ENCODE results near the gene AKAP9. TPM values are rescaled to one million over a fixed set of nuclear protein-coding genes. Genes with fewer than 3 reads are reported as not detected.

The AKAP9 gene
- total RNA-seq, 1 experiment from 2014 or later: 62.6 TPM

DNA sequence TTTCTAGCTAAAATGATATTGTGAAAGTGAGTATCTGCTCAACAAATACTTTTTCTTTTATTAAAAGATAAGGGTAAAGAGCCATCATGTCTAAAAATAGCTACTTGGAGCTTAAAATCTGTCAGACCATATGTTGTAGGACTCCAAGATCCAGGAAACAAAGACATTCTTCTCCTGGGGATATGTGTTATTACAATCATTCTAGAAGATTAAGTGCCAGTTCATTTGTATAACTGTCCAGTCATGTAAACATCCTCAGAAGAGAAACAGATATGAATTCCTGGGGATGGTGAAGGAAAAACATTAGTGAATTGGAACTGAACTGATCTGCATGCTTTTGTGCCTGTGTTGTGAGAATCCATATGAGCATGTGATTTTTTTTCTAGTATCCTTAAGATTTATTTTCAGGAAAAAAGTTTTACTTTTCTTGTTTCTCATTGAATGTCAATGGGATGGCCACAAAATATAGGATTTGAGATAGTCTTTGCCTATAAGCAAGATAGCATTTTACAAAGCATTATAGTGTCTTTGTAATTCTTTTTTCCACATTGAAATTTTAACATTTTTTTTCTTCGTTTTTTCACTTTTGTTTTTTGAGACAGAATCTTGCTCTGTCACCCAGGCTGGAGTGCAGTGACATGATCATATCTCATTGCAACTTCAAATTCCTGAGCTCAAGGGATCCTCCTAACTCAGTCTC is 45.7 kb upstream of the AKAP9 start:
- BruUV-seq (replicated peaks): no TSS peak
- no peak for DNase-seq (ENCODE audit: low spot score)
- Histone ChIP-seq H3K9me3 (ENCODE audit: low read depth, low read length, poor library complexity, severe bottlenecking) (no peaks in the 10 kb centered on the region), H3K4me3 (ENCODE audit: low read depth, low read length, poor library complexity, severe bottlenecking) (no peak overlapping the region), H3K27me3 (replicated peaks; ENCODE audit: insufficient read depth, low read depth, low read length, poor library complexity) (no peaks in the 10 kb centered on the region), H3K36me3 (ENCODE audit: insufficient read depth, low read length, poor library complexity, severe bottlenecking) (no peaks in the 10 kb centered on the region), H3K27ac (ENCODE audit: low read depth, low read length, poor library complexity, severe bottlenecking) (no peak overlapping the region), H3K4me1 (ENCODE audit: insufficient read depth, low read length, poor library complexity, severe bottlenecking) (peaks cover 9% of the 10 kb centered on the region)
- no peak for TF ChIP-seq CTCF (conservative IDR thresholded peaks at IDR 0.05; ENCODE audit: low read depth, low read length)
- TF ChIP-seq EZH2 (IDR thresholded peaks at IDR 0.05; ENCODE audit: borderline replicate concordance, low read depth, low read length, poor library complexity, severe bottlenecking): no peak
- ChIA-PET CTCF (no interaction called here), POLR2A (ENCODE audit: low non-redundant PET) (no interaction called here)
- intact Hi-C loops (cut with micrococcal nuclease; ENCODE audit: unreplicated experiment): no loop called here

GRCh38 chr7:91898240-91898992 is 42.2 kb upstream of the AKAP9 start:
- no peak overlapping the region for H3K27ac ChIP-seq (ENCODE audit: low read depth, low read length, poor library complexity, severe bottlenecking)
- no peak overlapping the region for H3K4me3 ChIP-seq (ENCODE audit: low read depth, low read length, poor library complexity, severe bottlenecking)
- intact Hi-C loops (cut with micrococcal nuclease; ENCODE audit: unreplicated experiment): no loop called here
- ChIA-PET POLR2A (ENCODE audit: low non-redundant PET) (no interaction called here), CTCF (no interaction called here)
- no peaks in the 10 kb centered on the region for H3K27me3 ChIP-seq (replicated peaks; ENCODE audit: insufficient read depth, low read depth, low read length, poor library complexity)
- H3K36me3 ChIP-seq (ENCODE audit: insufficient read depth, low read length, poor library complexity, severe bottlenecking): no peaks in the 10 kb centered on the region
- TF ChIP-seq EZH2 (IDR thresholded peaks at IDR 0.05; ENCODE audit: borderline replicate concordance, low read depth, low read length, poor library complexity, severe bottlenecking) (no peak), CTCF (conservative IDR thresholded peaks at IDR 0.05; ENCODE audit: low read depth, low read length) (no peak)
- H3K9me3 ChIP-seq (ENCODE audit: low read depth, low read length, poor library complexity, severe bottlenecking): no peaks in the 10 kb centered on the region
- no peak for DNase-seq (ENCODE audit: low spot score)
- no peaks in the 10 kb centered on the region for H3K4me1 ChIP-seq (ENCODE audit: insufficient read depth, low read length, poor library complexity, severe bottlenecking)
- no TSS peak for BruUV-seq (replicated peaks)

DNA sequence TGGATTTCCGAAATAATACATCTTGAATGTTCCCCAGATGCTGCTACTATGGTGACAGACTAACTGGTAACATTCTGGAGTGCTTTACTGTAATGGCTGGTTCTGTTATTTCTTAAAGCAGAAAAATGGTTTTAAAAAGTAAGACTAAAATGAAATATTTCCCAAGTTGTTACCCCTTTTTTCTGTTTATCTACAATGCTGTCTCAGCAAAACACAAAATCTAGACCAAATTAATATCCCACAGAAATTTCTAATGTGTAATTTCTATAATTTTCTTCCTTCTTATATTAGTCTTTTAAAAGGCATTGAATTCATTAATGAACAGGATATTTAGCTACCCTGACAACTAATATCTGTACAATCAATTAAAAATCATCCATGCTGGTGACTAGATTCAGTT is 41.1 kb upstream of the AKAP9 start:
- no peaks in the 10 kb centered on the region for H3K36me3 ChIP-seq (ENCODE audit: insufficient read depth, low read length, poor library complexity, severe bottlenecking)
- no peak for TF ChIP-seq CTCF (conservative IDR thresholded peaks at IDR 0.05; ENCODE audit: low read depth, low read length)
- no peak for TF ChIP-seq EZH2 (IDR thresholded peaks at IDR 0.05; ENCODE audit: borderline replicate concordance, low read depth, low read length, poor library complexity, severe bottlenecking)
- H3K4me1 ChIP-seq (ENCODE audit: insufficient read depth, low read length, poor library complexity, severe bottlenecking): no peaks in the 10 kb centered on the region
- ChIA-PET CTCF (no interaction called here), POLR2A (ENCODE audit: low non-redundant PET) (no interaction called here)
- DNase-seq (ENCODE audit: low spot score): no peak
- H3K27me3 ChIP-seq (replicated peaks; ENCODE audit: insufficient read depth, low read depth, low read length, poor library complexity): no peaks in the 10 kb centered on the region
- H3K4me3 ChIP-seq (ENCODE audit: low read depth, low read length, poor library complexity, severe bottlenecking): no peak overlapping the region
- no TSS peak for BruUV-seq (replicated peaks)
- no peak overlapping the region for H3K27ac ChIP-seq (ENCODE audit: low read depth, low read length, poor library complexity, severe bottlenecking)
- intact Hi-C loops (cut with micrococcal nuclease; ENCODE audit: unreplicated experiment): no loop called here
- no peaks in the 10 kb centered on the region for H3K9me3 ChIP-seq (ENCODE audit: low read depth, low read length, poor library complexity, severe bottlenecking)

All from A673 (cell line).